Measurements from ENCODE around the gene SLC12A3.
A peak's percentile ranks its signal among the peaks of the same experiment; 100 is the strongest.

Gene SLC12A3

GRCh38 chr16:56859636-56860035 lies 5.4 kb upstream of the SLC12A3 start:
- H3K9ac ChIP-seq, result no peak overlapping the region
- H3K27ac ChIP-seq, result peak overlapping the region; percentile 87
- no peak overlapping the region for H3K4me3 ChIP-seq (ENCODE audit: low read depth, low read length)
- H3K36me3 ChIP-seq (ENCODE audit: control insufficient read depth, insufficient read depth, low read length), result no peaks in the 10 kb centered on the region
- no peaks in the 10 kb centered on the region for H3K9me3 ChIP-seq (ENCODE audit: control insufficient read depth, low read length)
- TF ChIP-seq CTCF (IDR thresholded peaks at IDR 0.05), result no peak
- H3K4me2 ChIP-seq (ENCODE audit: low read length), result no peak overlapping the region
- H3K79me2 ChIP-seq, result no peaks in the 10 kb centered on the region
- H3K27me3 ChIP-seq (ENCODE audit: control insufficient read depth, insufficient read depth, low read length), result no peaks in the 10 kb centered on the region
- H3K4me1 ChIP-seq, result peaks cover 25% of the 10 kb centered on the region
- H2AFZ ChIP-seq, result peak overlapping the region; percentile 94

GRCh38 chr16:56860226-56861020 lies 4.6 kb upstream of the SLC12A3 start:
- Histone ChIP-seq H3K4me3 (ENCODE audit: low read depth, low read length) (no peak overlapping the region), H3K27ac (peak overlapping the region; percentile 87), H3K36me3 (ENCODE audit: control insufficient read depth, insufficient read depth, low read length) (no peaks in the 10 kb centered on the region), H3K79me2 (no peaks in the 10 kb centered on the region), H2AFZ (peak overlapping the region; percentile 94), H3K4me1 (peaks cover 25% of the 10 kb centered on the region), H3K9me3 (ENCODE audit: control insufficient read depth, low read length) (no peaks in the 10 kb centered on the region), H3K4me2 (ENCODE audit: low read length) (peak overlapping the region; percentile 26), H3K9ac (no peak overlapping the region), H3K27me3 (ENCODE audit: control insufficient read depth, insufficient read depth, low read length) (no peaks in the 10 kb centered on the region)
- TF ChIP-seq CTCF (IDR thresholded peaks at IDR 0.05), result no peak

- H3K79me2 ChIP-seq, result no peaks in the 10 kb centered on the region
- H3K36me3 ChIP-seq (ENCODE audit: control insufficient read depth, insufficient read depth, low read length), result no peaks in the 10 kb centered on the region
- peak overlapping the region; percentile 94 for H2AFZ ChIP-seq
- TF ChIP-seq CTCF (IDR thresholded peaks at IDR 0.05), result peak; percentile 4
- no peak overlapping the region for H3K9ac ChIP-seq
- peak overlapping the region; percentile 26 for H3K4me2 ChIP-seq (ENCODE audit: low read length)
- peak overlapping the region; percentile 87 for H3K27ac ChIP-seq
- no peaks in the 10 kb centered on the region for H3K27me3 ChIP-seq (ENCODE audit: control insufficient read depth, insufficient read depth, low read length)
- no peak overlapping the region for H3K4me3 ChIP-seq (ENCODE audit: low read depth, low read length)
- H3K9me3 ChIP-seq (ENCODE audit: control insufficient read depth, low read length), result no peaks in the 10 kb centered on the region
- H3K4me1 ChIP-seq, result peaks cover 25% of the 10 kb centered on the region
These were observed 3.9 kb upstream of the SLC12A3 start for GRCh38 chr16:56861092-56861610.

GRCh38 chr16:56861756-56862155 lies 3.3 kb upstream of the SLC12A3 start:
- H3K4me1 ChIP-seq, result peaks cover 25% of the 10 kb centered on the region
- no peak overlapping the region for H3K4me3 ChIP-seq (ENCODE audit: low read depth, low read length)
- TF ChIP-seq CTCF (IDR thresholded peaks at IDR 0.05), result no peak
- no peaks in the 10 kb centered on the region for H3K79me2 ChIP-seq
- H3K36me3 ChIP-seq (ENCODE audit: control insufficient read depth, insufficient read depth, low read length), result no peaks in the 10 kb centered on the region
- no peak overlapping the region for H3K4me2 ChIP-seq (ENCODE audit: low read length)
- peak overlapping the region; percentile 56 for H2AFZ ChIP-seq
- H3K27me3 ChIP-seq (ENCODE audit: control insufficient read depth, insufficient read depth, low read length), result no peaks in the 10 kb centered on the region
- no peaks in the 10 kb centered on the region for H3K9me3 ChIP-seq (ENCODE audit: control insufficient read depth, low read length)
- H3K27ac ChIP-seq, result peak overlapping the region; percentile 87
- H3K9ac ChIP-seq, result no peak overlapping the region

All from parathyroid adenoma (tissue), 2 donors.